K562 (cell line): ENCODE measurements around the gene PURA. TPM values are rescaled to one million over a fixed set of nuclear protein-coding genes. Genes with fewer than 3 reads are reported as not detected.

Experiments used
- CBX5 ChIP-seq: IDR thresholded peaks from 2 replicates; pipeline ENCODE4 v1.6.1; 2014; ENCODE audit warnings: low read depth, borderline replicate concordance
- EZH2 ChIP-seq: IDR thresholded peaks from 2 replicates; pipeline ENCODE4 v1.6.1; 2012; ENCODE audit warnings: low read depth, mild to moderate bottlenecking, inconsistent platforms, low read length, borderline replicate concordance
- HNRNPH1 ChIP-seq: fragments of 200-400 bp; formaldehyde crosslinking; optimal IDR thresholded peaks from 2 replicates; pipeline ENCODE3; 2017; ENCODE audit warnings: low read depth, mild to moderate bottlenecking, low read length, moderate library complexity
- TEAD1 ChIP-seq, 2 experiments: fragments of 450-650 bp in 1 of 2; sonication (generic) in 1 of 2; formaldehyde crosslinking; IDR thresholded peaks; 2 replicates each; pipeline versions ENCODE4 v1.4.0 to v1.8.0; 2020 to 2022; ENCODE audit warnings: mild to moderate bottlenecking in 2 of 2, missing genetic modification reagents in 1 of 2
- U2AF1 ChIP-seq: fragments of 200-400 bp; formaldehyde crosslinking; optimal IDR thresholded peaks from 2 replicates; pipeline ENCODE3; 2017; ENCODE audit warnings: mild to moderate bottlenecking, low read depth, low read length, moderate library complexity
- ZNF239 ChIP-seq: fragments of 250-450 bp; sonication (Bioruptor Pico); IDR thresholded peaks from 2 replicates; pipeline ENCODE4 v1.4.0; 2020; ENCODE audit warnings: mild to moderate bottlenecking
- ZNF583 ChIP-seq: fragments of 250-450 bp; sonication (Bioruptor Pico); IDR thresholded peaks from 2 replicates; pipeline ENCODE4 v1.4.0; 2020
- ZNF766 ChIP-seq: fragments of 200-800 bp; sonication (Bioruptor generic); conservative IDR thresholded peaks from 2 replicates; pipeline ENCODE4 v1.6.1; 2016; ENCODE audit warnings: missing genetic modification characterization, missing compliant biosample characterization
- polyA plus RNA-seq, 8 experiments: library from polyadenylated mRNA; depleted of rRNA in 4 of 8; stranded (reverse) in 5 of 8; unstranded in 3 of 8; fragments of >200 nt; fragmentation: Nextera tagmentation in 2 of 8; fragmentation: Illumina TruSeq in 1 of 8; extraction: Ambion mirVana in 2 of 8; extraction: Trizol in 1 of 8; gene quantifications; 2 replicates each; pipeline versions ENCODE4 v1.2.1 to v1.2.3, GENCODE V29; 2011 to 2014; ENCODE audit warnings: inconsistent platforms in 1 of 8, missing spikeins in 1 of 8
- total RNA-seq, 7 experiments: library from RNA; depleted of rRNA in 6 of 7; stranded (reverse); fragments of >200 nt in 6 of 7; fragmentation: Illumina TruSeq in 2 of 7; extraction: Trizol in 2 of 7; gene quantifications; 2 replicates each; pipeline versions ENCODE4 v1.2.1 to v1.2.3, GENCODE V29; 2011 to 2021; ENCODE audit warnings: low replicate concordance in 1 of 7
- TF ChIP-seq, protein P1 (sequence below): fragments of 250-450 bp; sonication (Bioruptor Pico); IDR thresholded peaks from 2 replicates; pipeline ENCODE4 v1.4.0; 2020; ENCODE audit warnings: mild to moderate bottlenecking, moderate library complexity
- TF ChIP-seq, protein P2 (sequence below): fragments of 450-650 bp; IDR thresholded peaks from 2 replicates; pipeline ENCODE4 v1.6.1; 2017; ENCODE audit warnings: antibody characterized with exemption
- TF ChIP-seq, protein P3 (sequence below): fragments of 250-450 bp; sonication (Bioruptor Pico); IDR thresholded peaks from 2 replicates; pipeline ENCODE4 v1.5.0; 2022; ENCODE audit warnings: mild to moderate bottlenecking

The PURA gene
- total and polyA plus RNA-seq, 9 of the 15 experiments (the other 6 are each of a cell fraction or from before 2014, with no cell fraction given) = 3.2 to 11.1 (median 5.4) TPM

DNA sequence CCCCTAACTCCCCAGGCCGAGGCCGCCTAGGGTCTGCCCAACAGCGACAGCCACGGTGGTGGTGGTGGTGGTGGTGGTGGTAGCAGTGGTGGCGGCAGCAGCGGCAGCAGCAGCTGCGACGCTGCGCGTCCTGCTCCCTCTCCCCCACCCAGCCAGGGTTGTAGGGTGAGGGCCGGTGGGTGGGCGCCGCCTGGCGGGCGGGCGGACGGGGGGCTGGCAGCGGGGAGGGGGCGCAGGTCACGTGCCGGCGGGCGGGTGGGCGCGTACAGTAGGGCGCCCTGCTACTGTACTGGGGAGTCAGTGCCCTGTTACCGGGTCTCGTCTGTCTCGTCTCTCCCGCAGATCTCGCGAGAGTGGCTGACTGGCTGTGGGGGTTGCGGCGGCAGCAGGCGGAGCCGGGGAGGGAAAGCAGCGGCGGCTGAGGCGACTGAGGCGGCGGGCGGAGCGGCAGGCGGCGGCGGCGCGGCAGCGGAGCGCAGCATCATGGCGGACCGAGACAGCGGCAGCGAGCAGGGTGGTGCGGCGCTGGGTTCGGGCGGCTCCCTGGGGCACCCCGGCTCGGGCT lies at the start of gene PURA (continued):
- TF ChIP-seq ZNF583 (no peak), ZNF766 (CRISPR knock-in tag) (no peak), HNRNPH1 (no peak), CBX5 (peak; percentile 41; the same call in 1 of the 2 replicates), EZH2 (no peak), U2AF1 (no peak), ZNF239 (no peak), TEAD1 (CRISPR knock-in tag; IDR thresholded peaks at IDR 0.05) (no peak)
- TF ChIP-seq, protein P1, sequence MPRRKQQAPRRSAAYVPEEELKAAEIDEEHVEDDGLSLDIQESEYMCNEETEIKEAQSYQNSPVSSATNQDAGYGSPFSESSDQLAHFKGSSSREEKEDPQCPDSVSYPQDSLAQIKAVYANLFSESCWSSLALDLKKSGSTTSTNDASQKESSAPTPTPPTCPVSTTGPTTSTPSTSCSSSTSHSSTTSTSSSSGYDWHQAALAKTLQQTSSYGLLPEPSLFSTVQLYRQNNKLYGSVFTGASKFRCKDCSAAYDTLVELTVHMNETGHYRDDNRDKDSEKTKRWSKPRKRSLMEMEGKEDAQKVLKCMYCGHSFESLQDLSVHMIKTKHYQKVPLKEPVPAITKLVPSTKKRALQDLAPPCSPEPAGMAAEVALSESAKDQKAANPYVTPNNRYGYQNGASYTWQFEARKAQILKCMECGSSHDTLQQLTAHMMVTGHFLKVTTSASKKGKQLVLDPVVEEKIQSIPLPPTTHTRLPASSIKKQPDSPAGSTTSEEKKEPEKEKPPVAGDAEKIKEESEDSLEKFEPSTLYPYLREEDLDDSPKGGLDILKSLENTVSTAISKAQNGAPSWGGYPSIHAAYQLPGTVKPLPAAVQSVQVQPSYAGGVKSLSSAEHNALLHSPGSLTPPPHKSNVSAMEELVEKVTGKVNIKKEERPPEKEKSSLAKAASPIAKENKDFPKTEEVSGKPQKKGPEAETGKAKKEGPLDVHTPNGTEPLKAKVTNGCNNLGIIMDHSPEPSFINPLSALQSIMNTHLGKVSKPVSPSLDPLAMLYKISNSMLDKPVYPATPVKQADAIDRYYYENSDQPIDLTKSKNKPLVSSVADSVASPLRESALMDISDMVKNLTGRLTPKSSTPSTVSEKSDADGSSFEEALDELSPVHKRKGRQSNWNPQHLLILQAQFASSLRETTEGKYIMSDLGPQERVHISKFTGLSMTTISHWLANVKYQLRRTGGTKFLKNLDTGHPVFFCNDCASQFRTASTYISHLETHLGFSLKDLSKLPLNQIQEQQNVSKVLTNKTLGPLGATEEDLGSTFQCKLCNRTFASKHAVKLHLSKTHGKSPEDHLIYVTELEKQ (CRISPR knock-in tag) = no peak
- TF ChIP-seq, protein P2, sequence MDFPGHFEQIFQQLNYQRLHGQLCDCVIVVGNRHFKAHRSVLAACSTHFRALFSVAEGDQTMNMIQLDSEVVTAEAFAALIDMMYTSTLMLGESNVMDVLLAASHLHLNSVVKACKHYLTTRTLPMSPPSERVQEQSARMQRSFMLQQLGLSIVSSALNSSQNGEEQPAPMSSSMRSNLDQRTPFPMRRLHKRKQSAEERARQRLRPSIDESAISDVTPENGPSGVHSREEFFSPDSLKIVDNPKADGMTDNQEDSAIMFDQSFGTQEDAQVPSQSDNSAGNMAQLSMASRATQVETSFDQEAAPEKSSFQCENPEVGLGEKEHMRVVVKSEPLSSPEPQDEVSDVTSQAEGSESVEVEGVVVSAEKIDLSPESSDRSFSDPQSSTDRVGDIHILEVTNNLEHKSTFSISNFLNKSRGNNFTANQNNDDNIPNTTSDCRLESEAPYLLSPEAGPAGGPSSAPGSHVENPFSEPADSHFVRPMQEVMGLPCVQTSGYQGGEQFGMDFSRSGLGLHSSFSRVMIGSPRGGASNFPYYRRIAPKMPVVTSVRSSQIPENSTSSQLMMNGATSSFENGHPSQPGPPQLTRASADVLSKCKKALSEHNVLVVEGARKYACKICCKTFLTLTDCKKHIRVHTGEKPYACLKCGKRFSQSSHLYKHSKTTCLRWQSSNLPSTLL = no peak
- TF ChIP-seq, protein P3, sequence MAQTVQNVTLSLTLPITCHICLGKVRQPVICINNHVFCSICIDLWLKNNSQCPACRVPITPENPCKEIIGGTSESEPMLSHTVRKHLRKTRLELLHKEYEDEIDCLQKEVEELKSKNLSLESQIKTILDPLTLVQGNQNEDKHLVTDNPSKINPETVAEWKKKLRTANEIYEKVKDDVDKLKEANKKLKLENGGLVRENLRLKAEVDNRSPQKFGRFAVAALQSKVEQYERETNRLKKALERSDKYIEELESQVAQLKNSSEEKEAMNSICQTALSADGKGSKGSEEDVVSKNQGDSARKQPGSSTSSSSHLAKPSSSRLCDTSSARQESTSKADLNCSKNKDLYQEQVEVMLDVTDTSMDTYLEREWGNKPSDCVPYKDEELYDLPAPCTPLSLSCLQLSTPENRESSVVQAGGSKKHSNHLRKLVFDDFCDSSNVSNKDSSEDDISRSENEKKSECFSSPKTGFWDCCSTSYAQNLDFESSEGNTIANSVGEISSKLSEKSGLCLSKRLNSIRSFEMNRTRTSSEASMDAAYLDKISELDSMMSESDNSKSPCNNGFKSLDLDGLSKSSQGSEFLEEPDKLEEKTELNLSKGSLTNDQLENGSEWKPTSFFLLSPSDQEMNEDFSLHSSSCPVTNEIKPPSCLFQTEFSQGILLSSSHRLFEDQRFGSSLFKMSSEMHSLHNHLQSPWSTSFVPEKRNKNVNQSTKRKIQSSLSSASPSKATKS (CRISPR knock-in tag) = no peak
